GM04504 (cell line): ENCODE measurements around the gene SASH1.
A peak's percentile ranks its signal among the peaks of the same experiment; 100 is the strongest.

Source experiments
- DNase-seq: peaks from one replicate; pipeline ENCODE4 v3.0.0-alpha.2; 2012; ENCODE audit warnings: low read depth

The SASH1 gene

GRCh38 chr6:148497257-148497656 lies 154.6 kb downstream of the SASH1 start:
- DNase-seq, result peak; percentile 79

GRCh38 chr6:148497717-148498116 lies 155.1 kb downstream of the SASH1 start:
- no peak for DNase-seq

DNA sequence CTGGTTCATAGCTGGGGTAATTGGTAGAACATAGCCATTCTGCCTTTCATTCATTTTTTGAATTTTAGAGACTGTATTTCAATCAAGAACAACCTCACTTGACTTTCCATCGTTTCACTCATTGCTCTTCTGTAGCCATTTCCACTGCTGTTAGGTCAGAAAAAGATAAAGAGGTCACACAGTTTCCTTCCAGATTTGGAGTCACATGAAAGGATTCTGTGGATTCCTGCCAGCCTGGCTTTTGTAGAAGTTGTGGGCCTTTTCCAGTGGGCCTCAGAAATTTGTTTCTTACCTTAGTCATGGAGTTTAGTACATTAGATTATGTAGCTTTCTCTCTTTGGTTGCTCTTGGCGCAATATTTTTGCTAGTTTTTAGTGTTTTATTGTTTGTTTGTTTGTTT lies 157.8 kb downstream of the SASH1 start:
- no peak for DNase-seq

DNA sequence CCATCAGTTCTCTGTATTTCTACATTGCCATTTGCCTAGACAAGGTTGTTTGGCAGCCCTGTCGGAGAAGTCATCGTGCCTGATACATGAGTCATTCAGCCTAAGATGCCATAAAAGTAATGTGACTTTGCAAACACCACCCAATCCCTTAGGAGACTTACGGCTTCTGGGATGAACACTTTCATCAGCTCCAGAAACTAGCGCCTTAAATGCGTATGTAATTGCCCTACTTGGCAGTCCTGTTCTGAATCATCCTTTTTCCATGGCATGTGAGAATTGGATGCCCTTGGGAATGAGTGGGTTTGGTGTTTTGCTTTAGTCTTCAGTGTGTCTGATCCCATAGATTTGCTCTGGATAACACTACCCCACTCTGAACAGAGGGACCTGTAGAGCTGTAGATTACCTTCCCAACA lies 158.5 kb downstream of the SASH1 start:
- DNase-seq, result peak; percentile 95

GRCh38 chr6:148502083-148502772 lies 159.6 kb downstream of the SASH1 start:
- DNase-seq, result no peak

DNA sequence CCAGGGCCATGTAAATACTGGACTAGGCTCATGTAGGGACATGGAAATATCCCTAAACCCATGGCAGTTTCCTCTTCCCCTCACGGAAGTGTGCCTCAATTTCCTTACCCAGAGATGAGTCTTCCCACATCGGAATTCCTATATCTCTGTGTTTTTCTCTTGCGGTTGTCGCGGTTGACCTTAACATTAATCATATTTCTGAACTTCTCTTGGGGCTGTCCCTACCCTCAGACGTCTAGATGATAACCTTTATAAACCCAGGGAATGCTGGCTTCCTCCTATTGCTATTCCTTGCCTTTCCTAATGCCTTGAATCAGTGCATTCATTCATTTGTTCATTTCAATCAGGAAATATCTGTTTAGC lies 160.1 kb downstream of the SASH1 start:
- no peak for DNase-seq

DNA sequence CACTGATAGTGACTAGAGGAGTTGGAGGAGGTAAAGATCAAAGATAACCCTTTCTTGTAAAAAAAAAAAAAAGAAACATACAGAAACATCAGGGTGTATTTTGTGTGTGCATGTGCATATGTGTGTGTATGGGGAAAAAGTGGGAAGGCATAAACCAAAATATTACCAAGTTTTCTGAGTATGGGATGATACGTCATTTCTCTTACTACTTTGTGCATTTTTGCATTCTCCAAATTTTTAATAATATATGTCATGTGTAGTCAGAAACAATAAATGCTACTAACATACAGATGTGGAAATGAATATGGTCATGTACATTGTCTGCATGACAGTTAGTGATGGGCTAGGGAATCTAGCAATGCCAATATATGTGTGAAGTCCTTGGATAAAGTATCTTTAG lies 161.1 kb downstream of the SASH1 start:
- no peak for DNase-seq

- no peak for DNase-seq
Measured at GRCh38 chr6:148507774-148508173, 165.1 kb downstream of the SASH1 start.

DNA sequence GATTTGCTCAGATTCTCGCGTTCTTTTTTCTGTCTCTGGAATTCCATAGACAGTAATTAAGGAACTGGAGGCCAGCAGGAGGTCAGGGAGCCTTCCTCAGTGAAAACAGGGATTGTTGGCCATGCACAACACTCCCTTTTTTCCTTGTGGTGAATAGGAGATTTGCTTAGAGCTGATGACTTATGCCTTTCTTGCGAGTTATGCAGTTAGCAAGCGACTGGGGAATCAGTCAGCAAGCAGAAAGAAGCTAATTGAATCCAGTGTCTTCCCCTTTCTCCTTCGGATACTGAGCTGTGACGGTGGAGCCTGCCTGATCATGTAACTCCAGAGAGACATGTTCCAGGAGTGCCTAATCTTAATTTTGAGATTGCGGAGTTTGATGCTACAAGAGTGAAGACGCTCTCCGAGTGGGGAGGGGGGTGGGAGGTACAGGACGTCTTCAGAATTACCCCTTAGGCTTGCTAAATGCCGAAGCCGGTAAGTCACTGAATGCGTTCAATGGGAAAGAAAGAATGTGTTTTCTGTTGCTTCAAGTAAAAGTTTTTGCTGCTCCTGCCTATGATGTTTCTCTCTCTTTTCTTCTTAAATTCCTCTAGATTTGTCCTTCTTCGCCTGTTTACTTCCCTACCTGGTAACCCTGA lies 165.9 kb downstream of the SASH1 start:
- DNase-seq, result no peak

DNA sequence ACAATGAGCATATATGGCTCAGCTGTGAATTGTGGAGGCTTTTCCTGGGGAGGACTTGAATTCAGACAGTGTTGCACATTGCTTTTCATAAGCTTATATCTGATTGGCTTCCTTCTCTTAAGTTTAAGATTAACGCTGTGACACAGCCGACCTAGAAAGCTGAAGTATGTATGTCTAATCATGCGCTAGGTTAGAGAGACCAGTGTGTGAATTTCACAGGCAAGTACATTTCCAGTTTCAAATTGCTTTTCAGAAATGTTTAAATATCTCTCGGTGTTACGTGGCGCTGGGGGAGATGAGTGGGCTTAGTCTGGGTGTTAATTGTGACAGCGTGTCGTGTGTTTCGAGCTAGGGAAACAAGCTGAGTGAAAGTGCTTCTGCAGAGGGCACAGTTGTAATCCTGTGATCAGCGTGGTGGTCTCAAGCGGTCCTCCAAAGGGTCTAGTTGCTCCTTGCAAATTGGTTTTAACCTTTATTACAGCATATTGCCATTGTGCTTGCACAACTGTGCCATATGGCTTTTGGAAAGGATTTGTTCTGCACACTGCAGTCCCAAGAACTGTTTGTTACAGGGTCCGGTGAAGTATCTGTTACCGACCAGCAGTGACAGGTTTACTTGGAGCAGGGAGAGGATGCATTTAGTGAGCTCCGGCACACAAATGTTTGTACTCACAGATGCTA lies 166.6 kb downstream of the SASH1 start:
- no peak for DNase-seq

- DNase-seq, result peak; percentile 97
Measured at GRCh38 chr6:148509800-148510581, 167.4 kb downstream of the SASH1 start.

- DNase-seq, result peak; percentile 78
Measured at GRCh38 chr6:148513145-148514071, 170.8 kb downstream of the SASH1 start.

DNA sequence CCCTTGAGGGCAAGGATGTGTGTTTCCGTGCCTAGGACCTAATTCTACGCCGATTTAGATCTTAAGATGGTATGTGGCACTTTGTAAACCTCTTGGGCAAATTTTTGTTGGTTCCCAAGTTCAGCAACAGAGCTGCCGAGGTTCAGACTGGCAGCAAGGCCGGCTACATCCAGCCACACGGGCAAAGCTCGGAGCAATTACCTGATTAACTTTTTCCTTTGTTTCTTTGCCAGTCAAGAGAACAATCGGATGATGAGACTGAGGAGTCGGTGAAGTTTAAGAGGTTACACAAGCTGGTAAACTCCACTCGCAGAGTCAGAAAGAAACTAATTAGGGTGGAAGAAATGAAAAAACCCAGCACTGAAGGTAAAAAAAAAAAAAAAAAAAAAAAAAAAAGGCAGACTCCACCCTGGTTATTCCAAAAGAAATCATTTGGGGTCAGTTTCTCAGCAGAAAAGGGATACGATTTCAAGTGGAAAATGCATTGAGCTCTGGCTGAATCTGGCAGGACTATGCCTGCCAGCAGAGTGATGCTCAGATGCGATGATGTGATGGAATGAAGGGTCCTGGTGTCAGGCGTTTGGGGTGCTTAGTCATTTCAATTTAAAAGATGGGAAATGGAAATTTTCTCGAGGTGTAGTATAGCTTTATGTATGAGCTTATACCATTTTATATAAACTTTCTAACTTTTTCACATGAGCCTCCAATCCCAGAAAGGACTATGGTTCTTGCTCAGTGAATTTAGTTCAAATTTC lies 171.6 kb downstream of the SASH1 start:
- no peak for DNase-seq

- no peak for DNase-seq
Measured at GRCh38 chr6:148516217-148516616, 173.6 kb downstream of the SASH1 start.

DNA sequence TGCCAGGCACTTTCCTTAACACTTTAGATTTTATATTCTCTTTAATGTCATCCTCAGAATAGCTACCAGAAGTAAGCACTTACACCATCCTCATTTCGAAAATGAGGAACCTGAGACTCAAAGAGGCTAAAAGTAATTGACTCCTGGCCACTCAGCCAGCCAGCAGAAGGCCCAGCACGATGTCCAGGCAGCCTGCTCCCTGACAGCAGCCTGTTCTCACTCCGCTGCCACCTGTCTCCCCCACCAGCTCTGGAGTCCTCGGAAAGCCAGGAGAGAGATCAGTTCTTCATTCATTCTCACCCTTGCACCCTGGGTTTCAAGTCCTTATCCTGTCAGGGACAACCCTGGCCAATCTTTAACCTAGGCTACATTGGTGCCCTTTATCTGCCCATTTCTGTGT lies 174.0 kb downstream of the SASH1 start:
- no peak for DNase-seq

DNA sequence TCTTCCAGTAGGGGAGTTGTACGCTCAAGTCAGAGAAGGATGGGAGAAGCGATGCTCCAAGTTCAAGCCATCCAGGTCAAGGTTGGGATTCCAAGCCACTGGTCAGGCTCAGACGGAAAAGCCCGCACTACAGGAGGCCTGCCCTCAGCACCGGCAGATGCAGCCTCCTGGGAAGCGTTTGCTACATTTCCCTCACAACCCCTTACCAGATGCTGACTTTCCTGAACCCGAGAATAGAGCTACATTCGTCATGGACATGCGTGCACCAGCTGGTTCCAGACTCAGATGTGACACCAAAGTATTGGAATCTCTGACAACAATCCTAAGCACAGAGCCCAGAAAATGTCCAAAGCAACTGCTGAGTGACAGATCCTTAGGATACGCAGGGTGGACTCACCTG lies 174.8 kb downstream of the SASH1 start:
- no peak for DNase-seq

GRCh38 chr6:148518511-148519156 lies 176.0 kb downstream of the SASH1 start:
- no peak for DNase-seq

GRCh38 chr6:148520109-148520841 lies 177.6 kb downstream of the SASH1 start:
- no peak for DNase-seq

GRCh38 chr6:148521158-148521557 lies 178.5 kb downstream of the SASH1 start:
- no peak for DNase-seq

- no peak for DNase-seq
Measured at GRCh38 chr6:148521586-148521985, 178.9 kb downstream of the SASH1 start.
